ENCODE results near the gene ATP2C2.

Gene ATP2C2, protein sequence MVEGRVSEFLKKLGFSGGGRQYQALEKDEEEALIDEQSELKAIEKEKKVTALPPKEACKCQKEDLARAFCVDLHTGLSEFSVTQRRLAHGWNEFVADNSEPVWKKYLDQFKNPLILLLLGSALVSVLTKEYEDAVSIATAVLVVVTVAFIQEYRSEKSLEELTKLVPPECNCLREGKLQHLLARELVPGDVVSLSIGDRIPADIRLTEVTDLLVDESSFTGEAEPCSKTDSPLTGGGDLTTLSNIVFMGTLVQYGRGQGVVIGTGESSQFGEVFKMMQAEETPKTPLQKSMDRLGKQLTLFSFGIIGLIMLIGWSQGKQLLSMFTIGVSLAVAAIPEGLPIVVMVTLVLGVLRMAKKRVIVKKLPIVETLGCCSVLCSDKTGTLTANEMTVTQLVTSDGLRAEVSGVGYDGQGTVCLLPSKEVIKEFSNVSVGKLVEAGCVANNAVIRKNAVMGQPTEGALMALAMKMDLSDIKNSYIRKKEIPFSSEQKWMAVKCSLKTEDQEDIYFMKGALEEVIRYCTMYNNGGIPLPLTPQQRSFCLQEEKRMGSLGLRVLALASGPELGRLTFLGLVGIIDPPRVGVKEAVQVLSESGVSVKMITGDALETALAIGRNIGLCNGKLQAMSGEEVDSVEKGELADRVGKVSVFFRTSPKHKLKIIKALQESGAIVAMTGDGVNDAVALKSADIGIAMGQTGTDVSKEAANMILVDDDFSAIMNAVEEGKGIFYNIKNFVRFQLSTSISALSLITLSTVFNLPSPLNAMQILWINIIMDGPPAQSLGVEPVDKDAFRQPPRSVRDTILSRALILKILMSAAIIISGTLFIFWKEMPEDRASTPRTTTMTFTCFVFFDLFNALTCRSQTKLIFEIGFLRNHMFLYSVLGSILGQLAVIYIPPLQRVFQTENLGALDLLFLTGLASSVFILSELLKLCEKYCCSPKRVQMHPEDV

DNA sequence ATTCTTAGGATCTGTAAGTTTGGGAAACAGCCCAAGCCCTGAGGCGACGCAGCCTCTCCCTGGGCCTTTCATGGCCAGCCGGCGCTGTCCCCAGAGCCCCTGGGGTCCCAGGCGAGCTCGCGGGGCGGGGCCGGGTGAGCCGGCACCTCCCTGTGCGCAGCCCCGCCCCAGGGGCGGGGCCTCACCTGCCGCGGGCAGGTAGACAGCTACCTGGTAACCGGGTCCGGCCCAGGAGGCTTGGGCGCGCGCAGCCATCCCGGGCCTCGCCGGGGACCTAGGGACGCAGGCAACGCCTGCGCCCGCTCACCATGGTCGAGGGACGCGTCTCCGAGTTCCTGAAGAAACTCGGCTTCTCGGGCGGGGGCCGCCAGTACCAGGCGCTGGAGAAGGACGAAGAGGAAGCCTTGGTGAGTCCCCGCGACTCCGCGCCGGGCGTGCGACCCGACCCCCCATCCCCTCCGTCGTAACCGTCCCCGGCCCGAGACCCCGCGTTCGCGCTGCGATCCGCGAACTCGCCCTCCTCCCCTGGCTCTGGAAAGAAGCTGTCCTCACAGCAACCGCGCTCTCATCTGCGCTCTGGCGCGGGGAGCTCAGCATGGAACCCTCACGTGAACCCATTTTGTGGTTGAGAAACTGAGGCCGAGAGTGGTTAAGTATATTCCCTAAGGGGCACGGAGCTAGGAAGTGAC is at the start of gene ATP2C2:
Gene ATP2C2 (plus strand): TSS at position 231 of the 689 bp plus-strand sequence. CDS start 78 bp downstream, at position 309.
- no peaks in the 10 kb centered on the region for H3K4me1 ChIP-seq (ENCODE audit: control insufficient read depth, low read length)
- no peak within 1 kb of the TSS for H3K27ac ChIP-seq (ENCODE audit: low read depth, low read length)
- no peak within 1 kb of the TSS for H3K4me2 ChIP-seq (ENCODE audit: low read length)
- H3K9me3 ChIP-seq (ENCODE audit: control insufficient read depth, insufficient read depth, low read length), result no peaks in the 10 kb centered on the region
- 0 out of 2 replicates have a peak, but pooled peaks cover 3% of the 10 kb centered on the region for H3K27me3 ChIP-seq (ENCODE audit: control insufficient read depth, low read length)
- no peaks in the 10 kb centered on the region for H3K9me2 ChIP-seq (replicated peaks; ENCODE audit: control insufficient read depth, low read length)
- no peaks in the 10 kb centered on the region for H3K79me2 ChIP-seq (ENCODE audit: control insufficient read depth, low read length)
- TF ChIP-seq, protein P1, sequence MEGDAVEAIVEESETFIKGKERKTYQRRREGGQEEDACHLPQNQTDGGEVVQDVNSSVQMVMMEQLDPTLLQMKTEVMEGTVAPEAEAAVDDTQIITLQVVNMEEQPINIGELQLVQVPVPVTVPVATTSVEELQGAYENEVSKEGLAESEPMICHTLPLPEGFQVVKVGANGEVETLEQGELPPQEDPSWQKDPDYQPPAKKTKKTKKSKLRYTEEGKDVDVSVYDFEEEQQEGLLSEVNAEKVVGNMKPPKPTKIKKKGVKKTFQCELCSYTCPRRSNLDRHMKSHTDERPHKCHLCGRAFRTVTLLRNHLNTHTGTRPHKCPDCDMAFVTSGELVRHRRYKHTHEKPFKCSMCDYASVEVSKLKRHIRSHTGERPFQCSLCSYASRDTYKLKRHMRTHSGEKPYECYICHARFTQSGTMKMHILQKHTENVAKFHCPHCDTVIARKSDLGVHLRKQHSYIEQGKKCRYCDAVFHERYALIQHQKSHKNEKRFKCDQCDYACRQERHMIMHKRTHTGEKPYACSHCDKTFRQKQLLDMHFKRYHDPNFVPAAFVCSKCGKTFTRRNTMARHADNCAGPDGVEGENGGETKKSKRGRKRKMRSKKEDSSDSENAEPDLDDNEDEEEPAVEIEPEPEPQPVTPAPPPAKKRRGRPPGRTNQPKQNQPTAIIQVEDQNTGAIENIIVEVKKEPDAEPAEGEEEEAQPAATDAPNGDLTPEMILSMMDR (IDR thresholded peaks at IDR 0.05; ENCODE audit: low read depth, low read length, poor library complexity, severe bottlenecking), result no peak
- TF ChIP-seq EZH2phosphoT487 (IDR thresholded peaks at IDR 0.05; ENCODE audit: borderline replicate concordance, low read length), result no peak
- no peaks in the 10 kb centered on the region for H4K20me1 ChIP-seq (ENCODE audit: control insufficient read depth, insufficient read depth, low read depth, low read length)
- H3K4me3 ChIP-seq (ENCODE audit: low read length), result no peak within 1 kb of the TSS
- H3K36me3 ChIP-seq (ENCODE audit: control insufficient read depth, low read length), result no peaks in the 10 kb centered on the region
- no peaks in the 10 kb centered on the region for H3F3A ChIP-seq (ENCODE audit: control insufficient read depth, insufficient read depth)

DNA sequence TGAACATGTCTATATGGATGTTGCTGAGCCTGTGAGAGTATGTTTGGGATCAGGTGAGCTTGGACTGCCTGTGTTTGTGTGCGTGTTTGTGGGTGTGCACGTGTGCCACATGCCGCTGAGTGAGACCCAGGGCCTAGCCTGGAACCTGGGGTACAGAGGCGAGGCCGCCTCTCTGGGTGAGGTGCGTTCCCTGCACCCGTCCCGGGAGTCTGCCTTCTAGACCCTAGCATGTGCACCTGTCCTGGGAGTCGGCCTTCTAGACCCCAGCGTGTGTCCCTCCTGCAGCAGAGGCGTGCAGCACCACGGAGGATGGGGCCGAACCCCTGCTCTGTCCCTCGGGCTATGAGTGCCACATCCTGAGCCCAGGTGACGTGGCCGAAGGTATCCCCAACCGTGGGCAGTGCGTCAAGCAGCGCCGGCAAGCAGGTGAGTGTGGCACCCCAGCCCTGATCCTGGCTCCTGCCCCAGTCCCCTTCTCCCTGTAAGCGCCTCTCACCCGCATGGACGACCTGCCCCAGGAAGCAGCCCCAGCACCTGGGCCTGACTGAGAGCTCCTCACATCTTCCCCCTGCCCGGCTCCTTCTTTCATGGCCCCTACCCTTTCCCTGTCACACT is 49.1 kb upstream of the ATP2C2 start:
- Histone ChIP-seq H3K27me3 (ENCODE audit: control insufficient read depth, low read length) (no peaks in the 10 kb centered on the region), H3K79me2 (ENCODE audit: control insufficient read depth, low read length) (no peaks in the 10 kb centered on the region), H3K4me1 (ENCODE audit: control insufficient read depth, low read length) (no peaks in the 10 kb centered on the region), H3K9me3 (ENCODE audit: control insufficient read depth, insufficient read depth, low read length) (no peaks in the 10 kb centered on the region), H3F3A (ENCODE audit: control insufficient read depth, insufficient read depth) (no peaks in the 10 kb centered on the region), H3K9me2 (replicated peaks; ENCODE audit: control insufficient read depth, low read length) (no peaks in the 10 kb centered on the region), H4K20me1 (ENCODE audit: control insufficient read depth, insufficient read depth, low read depth, low read length) (no peaks in the 10 kb centered on the region), H3K4me2 (ENCODE audit: low read length) (no peak overlapping the region), H3K36me3 (ENCODE audit: control insufficient read depth, low read length) (no peaks in the 10 kb centered on the region), H3K4me3 (ENCODE audit: low read length) (no peak overlapping the region), H3K27ac (ENCODE audit: low read depth, low read length) (no peak overlapping the region)
- TF ChIP-seq, protein P1 (IDR thresholded peaks at IDR 0.05; ENCODE audit: low read depth, low read length, poor library complexity, severe bottlenecking), result no peak
- TF ChIP-seq EZH2phosphoT487 (IDR thresholded peaks at IDR 0.05; ENCODE audit: borderline replicate concordance, low read length), result no peak

DNA sequence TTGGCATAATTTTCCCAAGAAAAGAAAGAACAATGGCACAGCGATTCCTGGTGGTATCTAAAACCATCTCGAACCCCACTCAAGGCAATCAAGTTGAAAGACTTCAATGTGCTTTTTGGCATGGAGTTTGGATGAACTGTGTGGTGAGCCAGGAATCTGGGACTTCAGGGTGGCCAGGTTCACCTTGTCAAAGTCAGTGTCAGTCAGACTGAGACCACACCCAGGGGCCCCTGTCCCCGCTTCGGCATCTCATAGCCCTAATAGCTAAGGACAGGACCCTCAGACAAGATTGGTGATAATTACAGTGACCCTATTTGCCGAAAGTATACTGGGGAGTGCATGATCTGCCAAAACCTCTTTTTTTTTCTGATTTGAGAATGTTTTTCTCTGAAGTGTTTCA is 47.8 kb upstream of the ATP2C2 start:
- Histone ChIP-seq H3K27me3 (ENCODE audit: control insufficient read depth, low read length) (no peaks in the 10 kb centered on the region), H4K20me1 (ENCODE audit: control insufficient read depth, insufficient read depth, low read depth, low read length) (no peaks in the 10 kb centered on the region), H3K36me3 (ENCODE audit: control insufficient read depth, low read length) (no peaks in the 10 kb centered on the region), H3K4me1 (ENCODE audit: control insufficient read depth, low read length) (no peaks in the 10 kb centered on the region), H3K4me2 (ENCODE audit: low read length) (no peak overlapping the region), H3K4me3 (ENCODE audit: low read length) (no peak overlapping the region), H3F3A (ENCODE audit: control insufficient read depth, insufficient read depth) (no peaks in the 10 kb centered on the region), H3K9me2 (replicated peaks; ENCODE audit: control insufficient read depth, low read length) (no peaks in the 10 kb centered on the region), H3K79me2 (ENCODE audit: control insufficient read depth, low read length) (no peaks in the 10 kb centered on the region), H3K27ac (ENCODE audit: low read depth, low read length) (no peak overlapping the region), H3K9me3 (ENCODE audit: control insufficient read depth, insufficient read depth, low read length) (no peaks in the 10 kb centered on the region)
- no peak for TF ChIP-seq EZH2phosphoT487 (IDR thresholded peaks at IDR 0.05; ENCODE audit: borderline replicate concordance, low read length)
- TF ChIP-seq, protein P1 (IDR thresholded peaks at IDR 0.05; ENCODE audit: low read depth, low read length, poor library complexity, severe bottlenecking), result no peak
